Stimulated activated naive CD8-positive, alpha-beta T cell treated with anti-CD3 and anti-CD28 coated beads, Interleukin-15, Interleukin-2, amounts not matched to agents 100 ng/mL and 50 ng/mL, for 24 hours (primary cell): ENCODE results near the gene OR51V1.
"Not testable (repeated sequence)": the region's sequence is repeated elsewhere in the genome, so short reads cannot be mapped to it uniquely, and the experiment has no call there.

Experiments used
- H3K27ac Mint-ChIP-seq: one replicate; pipeline ENCODE4 v1.8.0; 2021; ENCODE audit warnings: mild to moderate bottlenecking, mixed read lengths
- H3K27me3 Mint-ChIP-seq: one replicate; pipeline ENCODE4 v1.8.0; 2021; ENCODE audit warnings: mixed read lengths
- H3K36me3 Mint-ChIP-seq: one replicate; pipeline ENCODE4 v1.8.0; 2021; ENCODE audit warnings: low read depth, mixed read lengths
- H3K4me1 Mint-ChIP-seq: one replicate; pipeline ENCODE4 v1.8.0; 2021; ENCODE audit warnings: low read depth, mixed read lengths
- H3K4me3 Mint-ChIP-seq: one replicate; pipeline ENCODE4 v1.8.0; 2021; ENCODE audit warnings: mild to moderate bottlenecking, mixed read lengths
- H3K9me3 Mint-ChIP-seq: one replicate; pipeline ENCODE4 v1.8.0; 2021; ENCODE audit warnings: mixed read lengths

OR51V1 gene

DNA sequence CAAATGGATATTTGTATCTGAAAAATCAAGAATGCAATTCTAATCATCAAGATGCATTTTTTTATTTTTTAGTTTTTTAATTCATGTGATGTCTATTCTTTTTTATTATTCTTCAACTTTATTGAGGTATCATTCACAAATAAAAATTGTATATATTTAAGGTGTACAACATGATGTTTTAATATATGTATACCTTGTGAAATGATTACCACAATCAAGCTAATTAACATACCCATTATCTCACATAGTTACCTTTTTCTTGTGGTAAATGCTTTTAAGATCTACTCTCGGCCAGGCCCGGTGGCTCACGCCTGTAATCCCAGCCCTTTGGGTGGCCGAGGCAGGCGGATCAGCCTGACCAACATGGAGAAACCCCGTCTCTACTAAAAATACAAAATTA, 22.7 kb upstream of the OR51V1 start:
- Mint-ChIP-seq H3K4me1 (no peaks in the 10 kb centered on the region), H3K27me3 (peaks cover 5% of the 10 kb centered on the region), H3K27ac (no peak overlapping the region), H3K9me3 (peaks cover 4% of the 10 kb centered on the region), H3K4me3 (no peak overlapping the region), H3K36me3 (no peaks in the 10 kb centered on the region)

DNA sequence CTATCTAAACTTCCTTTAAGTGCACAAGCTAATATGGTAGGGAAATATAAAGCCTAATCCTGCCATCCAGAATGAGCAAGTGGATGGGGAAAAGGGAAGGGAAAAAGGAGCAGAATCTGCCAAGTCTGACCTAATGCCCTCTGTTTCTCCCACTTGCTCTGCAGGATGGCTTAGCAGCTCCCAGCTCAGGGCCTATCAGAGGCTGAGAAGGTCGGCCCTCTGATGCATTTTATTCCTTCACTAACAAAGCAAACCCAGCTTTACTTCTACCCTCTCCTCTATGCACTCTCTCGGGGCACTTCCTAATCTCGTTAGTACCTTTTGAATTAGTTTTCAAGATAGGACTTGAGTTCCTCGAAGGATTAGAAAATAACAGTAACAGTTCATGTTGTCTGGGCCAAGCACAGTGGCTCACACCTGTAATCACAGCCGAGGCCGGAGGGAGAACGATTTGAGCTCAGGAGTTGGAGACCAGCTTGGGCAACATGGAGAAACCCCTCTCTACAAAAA, 9.9 kb upstream of the OR51V1 start:
- Mint-ChIP-seq H3K4me3 (no peak overlapping the region), H3K9me3 (no peaks in the 10 kb centered on the region), H3K4me1 (no peaks in the 10 kb centered on the region), H3K27ac (no peak overlapping the region), H3K36me3 (no peaks in the 10 kb centered on the region), H3K27me3 (peaks cover 4% of the 10 kb centered on the region)

DNA sequence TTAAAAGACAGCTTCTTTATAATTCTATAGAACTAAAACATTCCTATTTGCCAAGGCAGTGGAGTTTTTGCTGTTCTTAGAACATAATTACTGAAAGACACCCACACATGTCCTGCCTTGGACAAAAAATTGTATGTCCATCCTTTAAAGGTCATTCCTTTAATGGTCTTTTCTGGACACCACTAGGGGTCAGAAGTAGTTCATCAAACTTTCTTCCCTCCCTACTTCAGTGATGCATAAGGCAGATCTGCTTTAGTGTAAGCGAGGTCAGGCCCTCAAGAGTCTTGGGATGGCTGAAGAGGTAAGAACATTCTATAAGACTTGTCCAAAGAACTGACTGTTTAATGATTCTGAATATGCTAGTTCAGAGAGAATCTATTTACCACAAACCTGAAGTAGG, 4.3 kb upstream of the OR51V1 start:
- H3K4me1 Mint-ChIP-seq = no peaks in the 10 kb centered on the region
- H3K27ac Mint-ChIP-seq = no peak overlapping the region
- no peak overlapping the region for H3K4me3 Mint-ChIP-seq
- H3K9me3 Mint-ChIP-seq = no peaks in the 10 kb centered on the region
- no peaks in the 10 kb centered on the region for H3K36me3 Mint-ChIP-seq
- H3K27me3 Mint-ChIP-seq = peaks cover 2% of the 10 kb centered on the region

DNA sequence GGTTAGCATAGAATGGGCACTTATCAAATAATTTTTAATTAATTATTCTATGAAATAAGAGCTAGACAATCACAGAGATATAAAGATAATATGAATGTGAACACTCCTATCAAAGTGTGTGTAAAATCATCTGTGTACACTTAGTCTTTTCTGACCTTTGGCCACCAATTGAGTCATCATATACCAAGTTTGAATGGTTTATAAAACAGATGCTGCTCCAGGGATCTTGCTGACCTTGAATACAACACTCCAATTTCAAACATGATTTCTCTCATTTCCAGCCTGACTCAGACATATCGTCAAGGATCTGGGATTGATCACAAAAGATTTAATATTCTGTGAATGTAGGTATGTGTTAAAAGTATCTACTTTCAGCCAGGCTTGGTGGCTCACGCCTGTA, 2.9 kb upstream of the OR51V1 start:
- Mint-ChIP-seq H3K9me3 (no peaks in the 10 kb centered on the region), H3K4me3 (no peak overlapping the region), H3K36me3 (no peaks in the 10 kb centered on the region), H3K27ac (no peak overlapping the region), H3K27me3 (peaks cover 5% of the 10 kb centered on the region), H3K4me1 (no peaks in the 10 kb centered on the region)

DNA sequence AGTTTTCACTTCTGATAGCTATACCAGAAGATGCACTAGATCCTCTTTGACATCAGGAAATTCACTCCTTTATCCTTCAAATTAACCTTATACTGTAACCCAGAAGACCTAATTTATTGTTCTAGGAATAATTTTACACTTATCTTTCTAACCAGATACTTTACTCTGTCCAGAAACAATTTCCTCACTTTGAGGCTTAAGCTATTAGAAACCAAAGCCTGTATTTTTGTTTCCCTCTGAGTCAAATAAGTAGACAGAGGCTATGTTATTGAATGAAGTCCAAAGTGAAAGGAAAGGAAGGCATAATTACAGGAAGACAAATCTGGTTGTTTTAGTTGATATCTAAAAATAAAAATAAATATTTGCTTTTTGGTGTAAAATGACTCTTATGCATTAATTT, 2.2 kb downstream of the OR51V1 start:
- no peaks in the 10 kb centered on the region for H3K36me3 Mint-ChIP-seq
- no peak overlapping the region for H3K27ac Mint-ChIP-seq
- H3K4me3 Mint-ChIP-seq = no peak overlapping the region
- H3K27me3 Mint-ChIP-seq = peaks cover 5% of the 10 kb centered on the region
- peaks cover 4% of the 10 kb centered on the region for H3K9me3 Mint-ChIP-seq
- no peaks in the 10 kb centered on the region for H3K4me1 Mint-ChIP-seq

DNA sequence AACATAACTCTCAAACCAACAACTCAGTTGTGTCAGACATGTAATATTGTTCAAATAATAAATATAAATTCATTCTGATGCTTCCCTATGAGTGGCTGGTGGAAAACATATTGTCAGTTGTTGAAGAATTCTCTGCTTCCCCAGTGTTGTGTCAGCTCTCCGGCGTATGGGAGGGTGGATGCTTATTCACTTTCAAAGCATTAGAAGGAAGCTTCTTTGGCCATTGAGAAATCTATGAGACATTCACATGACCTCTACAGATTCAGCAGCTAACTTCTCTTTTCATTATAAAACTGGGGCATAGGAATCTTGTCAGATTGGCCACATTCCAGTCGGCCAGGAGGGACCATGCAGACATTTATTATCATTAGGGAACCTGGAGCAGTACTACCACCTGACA, 2.9 kb downstream of the OR51V1 start:
- Mint-ChIP-seq H3K27ac (no peak overlapping the region), H3K27me3 (peaks cover 5% of the 10 kb centered on the region), H3K4me3 (no peak overlapping the region), H3K9me3 (peaks cover 10% of the 10 kb centered on the region), H3K4me1 (no peaks in the 10 kb centered on the region), H3K36me3 (no peaks in the 10 kb centered on the region)

DNA sequence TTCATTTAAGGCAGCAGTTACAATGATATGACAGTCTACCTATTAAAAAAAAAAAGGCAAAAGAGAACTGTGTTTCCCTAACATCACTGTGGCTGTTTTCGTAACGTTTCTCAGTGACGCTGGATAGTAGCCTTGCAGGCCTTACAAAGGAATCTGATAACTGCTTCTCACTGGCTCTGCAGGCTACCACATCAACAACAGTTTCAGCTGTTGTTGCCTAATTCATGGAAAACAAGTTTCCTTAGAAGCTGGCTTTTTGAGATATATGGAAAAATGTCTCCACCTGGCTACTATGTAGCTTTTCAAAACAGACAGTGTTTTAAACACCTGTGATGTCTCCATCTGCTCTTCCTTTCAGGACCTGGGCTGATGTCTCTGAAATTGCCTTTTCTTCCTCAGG, 3.8 kb downstream of the OR51V1 start:
- peaks cover 5% of the 10 kb centered on the region for H3K27me3 Mint-ChIP-seq
- peaks cover 11% of the 10 kb centered on the region for H3K9me3 Mint-ChIP-seq
- no peaks in the 10 kb centered on the region for H3K4me1 Mint-ChIP-seq
- H3K4me3 Mint-ChIP-seq = no peak overlapping the region
- no peaks in the 10 kb centered on the region for H3K36me3 Mint-ChIP-seq
- no peak overlapping the region for H3K27ac Mint-ChIP-seq

DNA sequence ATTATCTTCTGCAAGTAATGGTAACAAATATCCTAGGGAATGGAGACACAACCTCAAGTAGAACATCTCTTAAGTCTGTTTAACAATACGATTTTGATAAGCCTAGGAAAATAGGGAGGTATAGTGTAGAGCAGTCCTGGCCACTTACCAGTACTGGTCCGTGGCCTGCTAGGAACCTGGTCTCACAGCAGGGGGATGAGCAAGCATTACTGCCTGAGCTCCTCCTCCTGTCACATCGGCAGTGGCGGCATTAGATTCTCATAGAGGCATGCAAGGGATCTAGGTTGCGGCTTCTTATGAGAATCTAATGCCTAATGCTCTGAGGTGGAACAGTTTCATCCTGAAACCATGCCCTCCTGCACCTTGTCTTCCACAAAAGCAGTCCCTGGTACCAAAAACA, 4.4 kb downstream of the OR51V1 start:
- H3K27me3 Mint-ChIP-seq = peaks cover 5% of the 10 kb centered on the region
- no peak overlapping the region for H3K4me3 Mint-ChIP-seq
- no peaks in the 10 kb centered on the region for H3K4me1 Mint-ChIP-seq
- H3K27ac Mint-ChIP-seq = no peak overlapping the region
- H3K36me3 Mint-ChIP-seq = no peaks in the 10 kb centered on the region
- H3K9me3 Mint-ChIP-seq = peaks cover 11% of the 10 kb centered on the region

DNA sequence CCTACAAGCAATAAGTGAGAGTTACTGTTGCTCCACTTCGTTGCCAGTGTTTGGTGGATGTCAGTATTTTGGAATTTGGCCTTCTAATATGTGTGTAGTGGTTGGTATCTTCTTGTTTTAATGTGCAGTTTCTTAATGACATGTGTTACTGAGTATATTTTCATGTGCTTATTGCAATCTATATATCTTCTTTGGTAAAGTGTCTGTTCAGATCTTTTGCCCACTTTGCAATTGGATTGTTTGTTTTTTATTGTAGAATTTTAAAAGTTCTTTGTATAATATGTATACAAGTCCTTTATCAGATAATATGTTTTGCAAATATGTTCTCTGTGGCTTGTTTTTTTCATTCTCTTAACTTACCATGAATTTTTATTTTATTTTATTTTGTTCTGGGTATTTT, 7.7 kb downstream of the OR51V1 start:
- Mint-ChIP-seq H3K27me3 (no peaks in the 10 kb centered on the region), H3K4me1 (no peaks in the 10 kb centered on the region), H3K9me3 (peaks cover 17% of the 10 kb centered on the region), H3K27ac (no peak overlapping the region), H3K36me3 (no peaks in the 10 kb centered on the region), H3K4me3 (no peak overlapping the region)

DNA sequence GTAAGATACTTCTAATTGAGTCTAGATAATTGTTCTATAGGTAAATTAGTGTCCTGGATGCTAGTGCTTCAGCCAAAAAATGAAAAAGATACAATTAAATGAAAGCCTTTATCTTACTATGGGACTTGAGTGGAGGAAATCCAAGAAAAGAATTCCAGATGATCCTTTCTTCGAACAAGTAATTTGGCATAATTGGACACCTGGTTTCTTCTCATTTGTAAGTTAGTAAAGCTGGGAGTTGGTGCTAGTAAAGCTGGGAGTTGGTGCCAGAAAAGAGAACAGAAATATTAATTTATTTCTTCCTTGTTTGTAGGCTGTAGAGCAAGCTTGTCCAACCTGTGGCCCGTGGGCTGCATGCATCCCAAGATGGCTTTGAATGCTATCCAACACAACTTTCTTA, 12.3 kb downstream of the OR51V1 start:
- H3K4me1 Mint-ChIP-seq = no peaks in the 10 kb centered on the region

DNA sequence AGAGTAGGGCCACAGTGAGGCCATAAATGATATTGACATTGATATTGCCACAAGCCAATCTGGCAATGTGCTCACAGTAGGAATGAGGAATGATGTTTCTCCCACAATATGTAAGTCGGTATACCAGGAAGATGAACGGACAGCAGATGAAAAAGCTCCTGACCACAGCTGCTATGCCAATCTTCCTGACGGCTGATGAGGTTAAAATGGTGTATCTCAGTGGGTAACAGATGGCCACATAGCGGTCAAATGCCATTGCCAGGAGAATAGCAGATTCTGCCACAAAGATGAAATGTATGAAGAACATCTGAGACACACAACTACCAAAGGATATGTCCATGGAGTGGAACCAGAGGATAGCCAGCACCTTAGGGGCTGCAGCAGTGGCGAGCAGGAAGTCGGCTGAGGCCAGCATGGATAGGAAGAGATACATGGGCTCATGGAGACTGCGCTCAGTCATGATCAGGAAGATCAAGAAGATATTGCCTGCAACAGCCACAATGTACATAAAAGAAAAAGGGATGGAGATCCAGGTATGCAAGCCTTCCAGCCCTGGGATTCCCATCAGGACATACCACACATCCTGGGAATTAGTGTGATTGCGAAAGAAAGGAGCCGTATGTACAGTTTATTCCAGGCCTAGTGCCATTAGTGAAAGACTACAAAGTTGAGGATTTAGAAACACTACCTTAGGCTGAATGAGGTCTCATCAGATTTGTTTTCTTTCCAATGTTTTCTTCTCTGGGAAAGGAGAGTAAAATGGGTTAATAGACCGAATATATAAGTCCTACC, 22.2 kb downstream of the OR51V1 start:
- Mint-ChIP-seq H3K36me3 (no peaks in the 10 kb centered on the region), H3K27ac (no peak overlapping the region), H3K4me3 (no peak overlapping the region), H3K9me3 (no peaks in the 10 kb centered on the region), H3K27me3 (peaks cover 2% of the 10 kb centered on the region), H3K4me1 (no peaks in the 10 kb centered on the region)

More for the DNA sequence above, 12.3 kb downstream of the OR51V1 start:
- peaks cover 12% of the 10 kb centered on the region for H3K9me3 Mint-ChIP-seq
- peaks cover 1% of the 10 kb centered on the region for H3K27me3 Mint-ChIP-seq
- no peak overlapping the region for H3K4me3 Mint-ChIP-seq
- H3K36me3 Mint-ChIP-seq = no peaks in the 10 kb centered on the region
- no peak overlapping the region for H3K27ac Mint-ChIP-seq

DNA sequence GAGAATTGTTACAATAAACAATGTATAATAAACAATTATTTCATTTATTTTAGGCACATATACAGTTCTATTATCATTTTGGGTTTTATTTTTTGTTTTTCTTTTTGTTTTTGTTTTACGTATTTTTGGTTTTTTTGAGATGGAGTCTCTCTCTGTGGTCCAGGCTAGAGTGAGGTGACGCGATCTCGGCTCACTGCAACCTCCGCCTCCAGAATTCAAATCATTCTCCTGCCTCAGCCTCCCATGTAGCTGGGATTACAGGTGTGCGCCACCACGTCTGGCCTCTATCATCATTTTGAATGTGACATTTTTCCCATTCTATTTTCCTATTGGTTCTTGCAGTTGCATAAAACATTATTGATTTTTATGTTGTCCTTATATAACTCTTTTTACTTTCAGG, 25.5 kb downstream of the OR51V1 start:
- H3K9me3 Mint-ChIP-seq = no peaks in the 10 kb centered on the region
- H3K4me1 Mint-ChIP-seq = no peaks in the 10 kb centered on the region
- no peak overlapping the region for H3K4me3 Mint-ChIP-seq
- no peaks in the 10 kb centered on the region for H3K27me3 Mint-ChIP-seq
- no peak overlapping the region for H3K27ac Mint-ChIP-seq
- no peaks in the 10 kb centered on the region for H3K36me3 Mint-ChIP-seq

DNA sequence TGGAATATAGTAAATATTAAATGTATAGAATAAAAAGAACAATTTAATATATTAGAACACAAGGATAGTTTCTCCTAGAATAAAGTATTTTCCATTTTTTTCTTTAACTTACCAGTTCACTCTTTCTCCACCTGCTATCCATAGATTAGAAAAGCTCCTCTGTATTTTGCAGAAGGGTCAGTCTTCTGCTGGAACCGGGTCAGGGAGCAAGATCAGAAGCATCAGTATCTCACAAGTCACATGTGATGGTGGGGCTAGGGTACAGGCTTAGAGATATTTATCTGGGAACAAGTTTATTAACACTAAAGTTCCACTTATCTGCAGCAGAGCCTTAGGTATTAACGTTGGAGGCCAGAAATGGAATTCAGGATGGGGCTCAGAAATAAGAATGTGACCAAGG, 28.6 kb downstream of the OR51V1 start:
- no peaks in the 10 kb centered on the region for H3K36me3 Mint-ChIP-seq
- no peak overlapping the region for H3K27ac Mint-ChIP-seq
- no peaks in the 10 kb centered on the region for H3K9me3 Mint-ChIP-seq
- H3K4me1 Mint-ChIP-seq = no peaks in the 10 kb centered on the region
- H3K27me3 Mint-ChIP-seq = no peaks in the 10 kb centered on the region
- H3K4me3 Mint-ChIP-seq = no peak overlapping the region

DNA sequence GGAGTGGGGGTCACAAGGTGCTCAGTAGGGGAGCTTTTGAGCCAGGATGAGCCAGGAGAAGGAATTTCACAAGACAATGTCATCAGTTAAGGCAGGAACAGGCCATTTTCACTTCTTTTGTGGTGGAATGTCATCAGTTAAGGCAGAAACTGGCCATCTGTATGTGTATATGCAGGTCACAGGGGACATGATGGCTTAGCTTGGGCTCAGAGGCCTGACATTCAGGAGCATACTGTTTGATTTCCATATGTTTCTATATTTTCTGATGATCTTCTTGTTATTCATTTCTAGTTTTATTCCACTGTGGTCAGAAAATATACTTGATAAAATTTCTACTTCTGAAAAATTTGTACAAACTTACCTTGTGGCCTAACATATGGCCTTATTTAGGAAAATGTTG, 34.6 kb downstream of the OR51V1 start:
- H3K9me3 Mint-ChIP-seq, H3K4me3 Mint-ChIP-seq, H3K4me1 Mint-ChIP-seq, H3K27ac Mint-ChIP-seq, H3K36me3 Mint-ChIP-seq, H3K27me3 Mint-ChIP-seq: not testable (repeated sequence)

DNA sequence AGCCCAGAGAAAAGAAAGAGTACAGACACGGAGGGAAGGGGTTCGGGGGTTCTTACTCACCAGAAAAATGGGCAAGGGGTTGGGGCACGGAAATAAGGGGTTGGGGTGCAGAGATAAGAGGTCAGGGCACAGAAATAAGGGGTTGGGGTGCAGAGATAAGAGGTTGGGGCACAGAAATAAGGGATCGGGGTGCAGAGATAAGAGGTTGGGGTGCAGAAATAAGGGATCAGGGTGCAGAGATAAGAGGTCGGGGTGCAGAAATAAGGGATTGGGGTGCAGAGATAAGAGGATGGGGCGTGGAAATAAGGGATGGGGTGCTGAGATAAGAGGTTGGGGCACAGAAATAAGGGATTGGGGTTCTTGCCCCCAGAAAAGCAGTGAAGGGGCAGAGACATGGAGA, 35.7 kb downstream of the OR51V1 start:
- not testable (repeated sequence) for H3K27ac Mint-ChIP-seq, H3K27me3 Mint-ChIP-seq, H3K9me3 Mint-ChIP-seq

DNA sequence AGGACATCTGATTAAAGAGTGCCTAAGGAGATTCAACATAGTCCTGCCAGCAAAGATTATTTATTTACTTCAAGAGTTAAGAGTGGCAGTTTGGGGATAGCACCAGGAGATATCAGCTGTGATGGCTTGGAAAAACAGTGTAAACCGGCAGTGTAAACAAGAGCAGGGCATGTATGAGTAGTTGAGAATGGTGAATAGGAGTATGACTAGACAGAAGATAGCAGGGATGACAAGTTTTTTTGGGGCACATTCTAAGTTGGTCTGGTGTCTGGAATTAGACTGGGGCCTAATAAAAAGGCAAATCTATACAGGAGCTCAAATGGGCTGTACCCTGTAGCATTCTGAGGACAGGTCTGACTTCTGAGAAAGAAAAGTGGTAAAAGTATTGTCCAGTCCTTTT, 39.4 kb downstream of the OR51V1 start:
- H3K27ac Mint-ChIP-seq, H3K36me3 Mint-ChIP-seq, H3K4me1 Mint-ChIP-seq, H3K27me3 Mint-ChIP-seq, H3K9me3 Mint-ChIP-seq, H3K4me3 Mint-ChIP-seq: not testable (repeated sequence)

More for the DNA sequence above, 35.7 kb downstream of the OR51V1 start:
- not testable (repeated sequence) for H3K4me3 Mint-ChIP-seq, H3K4me1 Mint-ChIP-seq, H3K36me3 Mint-ChIP-seq
